GM21367 (cell line): Measurements from ENCODE around the gene TANGO2.

Experiments used
- ATAC-seq: cut with Tn5 transposase; IDR thresholded peaks from one replicate; pipeline ENCODE4 v1.9.1; 2021; ENCODE audit not compliant: unreplicated experiment

Gene TANGO2

DNA sequence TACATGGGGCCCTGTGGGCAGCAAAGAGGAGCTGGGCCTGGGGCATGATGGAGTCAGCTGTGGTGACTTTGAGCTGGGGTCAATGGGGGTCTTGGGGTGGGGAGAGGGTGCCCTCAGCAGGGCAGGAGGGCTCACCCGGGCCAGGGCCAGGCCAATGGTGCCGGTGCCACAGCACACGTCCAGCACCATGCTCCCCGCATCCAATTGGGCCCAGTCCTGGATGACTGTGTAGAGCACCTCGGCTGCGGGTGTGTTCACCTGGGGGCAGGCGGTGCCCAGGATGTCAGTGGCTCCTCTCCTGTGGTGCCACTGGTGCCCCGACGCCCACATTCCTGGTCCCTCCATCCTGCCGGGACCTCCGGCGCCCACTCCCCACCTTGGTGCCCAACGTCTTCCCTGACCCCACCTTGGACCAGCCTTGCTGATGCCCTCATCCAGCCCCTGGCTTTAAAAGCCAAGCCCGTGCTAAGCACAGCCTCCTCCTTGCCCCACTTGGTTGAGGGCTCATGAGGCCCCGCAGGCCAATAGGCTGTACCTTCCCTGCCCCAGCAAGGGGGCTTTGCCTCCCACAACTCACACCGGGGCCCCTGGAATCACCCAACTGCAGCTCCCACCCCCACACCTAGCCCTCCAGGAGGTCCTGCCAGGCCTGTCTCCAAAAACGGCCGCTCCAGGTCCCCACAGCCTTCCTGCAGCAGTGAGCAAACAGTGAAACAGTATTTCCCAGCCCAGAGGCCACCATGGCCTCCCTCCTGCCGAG, 92.8 kb downstream of the TANGO2 start:
- no peak for ATAC-seq

DNA sequence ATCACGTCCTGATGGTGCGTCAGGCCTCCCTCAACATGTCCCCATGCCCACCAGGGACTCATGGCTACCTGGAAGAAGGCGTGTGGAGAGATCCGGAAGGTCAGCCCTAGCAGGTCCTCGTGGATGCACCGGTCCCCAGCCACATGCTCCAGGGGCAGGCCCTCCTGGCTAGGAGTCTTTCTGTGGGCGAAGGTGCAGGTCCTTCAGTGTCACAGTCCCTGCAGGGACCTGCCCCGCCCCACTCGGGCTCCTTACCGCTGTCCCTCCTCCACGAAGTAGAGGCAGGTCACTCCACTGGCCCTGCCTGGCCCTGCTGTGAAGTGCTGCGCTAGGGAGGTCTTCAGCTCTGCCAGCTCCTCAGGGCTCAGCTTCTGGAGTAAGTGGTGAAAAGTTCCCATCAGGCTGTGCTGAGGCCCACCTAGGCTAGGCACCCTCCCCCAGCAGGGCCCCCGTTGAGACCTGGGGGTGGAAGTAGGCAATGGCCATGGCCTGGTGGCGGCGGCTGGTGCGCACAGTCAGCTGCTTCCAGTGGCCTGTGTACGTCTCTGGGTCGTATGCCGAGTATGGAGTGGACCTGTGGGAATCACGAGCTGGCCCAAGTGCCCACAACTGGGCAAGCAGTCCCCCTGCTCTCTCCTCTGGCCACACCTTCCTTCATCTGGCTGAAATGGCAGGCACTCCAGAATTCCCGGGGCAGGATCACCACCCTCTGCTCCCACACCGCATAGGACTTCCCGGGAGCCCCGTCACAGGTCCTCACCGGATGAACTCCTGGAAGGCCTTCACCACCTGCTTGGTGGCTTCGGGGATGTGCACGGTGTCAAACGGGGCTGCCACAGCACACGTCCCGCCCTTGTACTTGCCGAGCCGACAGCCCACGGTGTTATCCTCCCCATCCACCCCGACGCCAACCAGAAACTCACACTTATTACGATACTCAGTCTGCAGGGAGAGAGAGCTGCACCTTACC, 93.9 kb downstream of the TANGO2 start:
- no peak for ATAC-seq

DNA sequence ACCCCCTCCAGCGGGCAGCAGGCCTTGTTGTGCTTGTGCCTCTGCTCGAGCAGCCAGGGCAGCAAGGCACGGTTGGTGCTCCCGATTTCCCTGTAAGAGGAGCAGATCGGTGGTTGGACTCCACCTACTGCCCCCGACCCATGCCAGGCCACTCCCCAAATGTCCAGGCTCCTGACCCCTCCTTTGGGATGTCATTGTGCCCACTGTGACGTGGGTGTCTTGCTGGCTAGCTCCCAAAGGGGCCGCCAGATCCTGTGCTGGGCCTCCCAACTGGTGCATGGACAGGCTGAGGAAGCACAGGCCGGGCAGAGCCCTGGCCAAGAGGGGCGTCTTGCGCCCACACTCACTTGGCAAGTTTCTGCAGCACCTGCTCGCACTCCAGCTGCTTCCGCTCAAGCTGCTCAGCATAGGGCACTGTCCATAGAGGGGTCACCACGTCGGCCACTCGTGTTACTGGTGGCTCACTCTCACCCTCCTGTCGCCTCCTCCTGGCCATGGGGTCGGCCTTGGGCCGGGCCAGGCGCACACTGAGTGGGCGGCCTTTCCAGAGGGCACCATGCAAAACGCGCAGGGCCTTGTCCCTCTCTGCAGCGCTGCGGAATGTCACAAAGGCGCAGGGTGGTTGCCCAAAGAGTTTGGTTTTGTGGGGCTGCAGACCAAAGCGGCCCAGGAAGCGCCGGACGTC, 94.9 kb downstream of the TANGO2 start, which contains the start of gene RANBP1:
Gene RANBP1, plus strand, starts transcription at position 414 of the 685 bp plus-strand sequence. Its CDS starts 81 bp downstream, at position 495.
- ATAC-seq: no peak

GRCh38 chr22:20116376-20116950, 95.6 kb downstream of the TANGO2 start:
- no peak for ATAC-seq
